ENCODE measurements around the gene AGER. TPM values are rescaled to one million over a fixed set of nuclear protein-coding genes. Genes with fewer than 3 reads are reported as not detected.

The AGER gene
- total and polyA plus RNA-seq, 2 of the 4 experiments (the other 2 are of a cell fraction) = 0.18 to 4.2 TPM

GRCh38 chr6:32213649-32214048, 29.6 kb upstream of the AGER start:
- Histone ChIP-seq H3K4me3 (ENCODE audit: insufficient read depth, low read depth, low read length) (no peak overlapping the region), H3K4me2 (ENCODE audit: low read depth, low read length) (no peak overlapping the region), H2BK120ac (ENCODE audit: low read depth, low read length) (no peak overlapping the region), H3K23ac (ENCODE audit: low read depth, low read length) (no peak overlapping the region), H3K56ac (ENCODE audit: extremely low read depth, insufficient read depth, low read length) (no peak overlapping the region), H4K20me1 (ENCODE audit: insufficient read depth, low read length) (no peaks in the 10 kb centered on the region), H3K9me3 (ENCODE audit: control insufficient read depth, insufficient read depth, low read length) (no peaks in the 10 kb centered on the region), H2BK20ac (ENCODE audit: low read depth, low read length) (no peak overlapping the region), H4K8ac (ENCODE audit: low read depth in 2 of 2, low read length in 2 of 2) (no peak overlapping the region), H3K27ac (ENCODE audit: insufficient read depth, low read length) (no peak overlapping the region), H3K18ac (ENCODE audit: low read depth, low read length) (no peak overlapping the region), H2AK5ac (ENCODE audit: low read depth, low read length) (no peak overlapping the region), H3K36me3 (ENCODE audit: control insufficient read depth, insufficient read depth, low read length) (no peaks in the 10 kb centered on the region), H3K9ac (ENCODE audit: low read depth, low read length) (no peak overlapping the region), H3K27me3 (ENCODE audit: control insufficient read depth, insufficient read depth, low read length) (peaks cover 23% of the 10 kb centered on the region), H3K4me1 (ENCODE audit: control insufficient read depth, insufficient read depth, low read length) (no peaks in the 10 kb centered on the region), H4K5ac (ENCODE audit: low read depth, low read length) (no peak overlapping the region), H3K4ac (ENCODE audit: low read depth, low read length) (no peak overlapping the region), H2AFZ (replicated peaks; ENCODE audit: low read length, poor library complexity) (no peak overlapping the region), H2BK15ac (ENCODE audit: low read depth, low read length) (no peak overlapping the region), H4K91ac (ENCODE audit: insufficient read depth, low read depth, low read length) (no peak overlapping the region), H2AK9ac (replicated peaks; ENCODE audit: low read depth, low read length, poor library complexity) (no peak overlapping the region), H2BK5ac (ENCODE audit: low read depth, low read length, poor library complexity, severe bottlenecking) (no peak overlapping the region), H3K79me1 (ENCODE audit: low read depth in 1 of 2, low read length in 2 of 2) (no peaks in the 10 kb centered on the region), H3K14ac (replicated peaks; ENCODE audit: low read depth, low read length) (no peak overlapping the region), H3K9me1 (ENCODE audit: insufficient read depth, low read length) (no peaks in the 10 kb centered on the region)
- 100% methylated on average over 2 of the region's 6 CpGs; no CpG with 5 or more reads in 1 of the 2 experiments for WGBS, 2 experiments (ENCODE audit: extremely low coverage in 2 of 2, insufficient read length in 1 of 2)
- intact Hi-C loops (cut with micrococcal nuclease) = no loop called here
- BruUV-seq (replicated peaks) = no TSS peak
- DNase-seq (no peak), ATAC-seq (ENCODE audit: low read depth) (no peak)
- CTCF ChIA-PET = no interaction called here
- TF ChIP-seq MAFK (IDR thresholded peaks at IDR 0.05; ENCODE audit: low read depth, low read length) (no peak), RAD21 (IDR thresholded peaks at IDR 0.05; ENCODE audit: low read length) (no peak), POLR2A (IDR thresholded peaks at IDR 0.05; ENCODE audit: low read depth, low read length) (no peak), CEBPB (IDR thresholded peaks at IDR 0.05; ENCODE audit: low read depth, low read length) (no peak), BHLHE40 (IDR thresholded peaks at IDR 0.05; ENCODE audit: low read depth, low read length) (no peak), ELK1 (IDR thresholded peaks at IDR 0.05; ENCODE audit: borderline replicate concordance, low read depth, low read length) (no peak), CTCF (conservative IDR thresholded peaks at IDR 0.05; ENCODE audit: low read depth, low read length) (no peak), NFE2L2 (IDR thresholded peaks at IDR 0.05; ENCODE audit: low read depth, low read length) (no peak), SMC3 (IDR thresholded peaks at IDR 0.05; ENCODE audit: low read depth, low read length) (no peak)
- POLR2A ChIA-PET (ENCODE audit: unreplicated experiment) = no interaction called here
- dilution Hi-C loops (cut with HindIII; ENCODE audit: low sequenced_read_pairs, unreplicated experiment) = no loop called here
- in situ Hi-C loops (cut with MboI; ENCODE audit: low sequenced_read_pairs) = no loop called here

Measured in IMR-90 (cell line).